GM19025 (cell line): Measurements from ENCODE around the gene PRB2.
"Not testable (repeated sequence)": the region's sequence is repeated elsewhere in the genome, so short reads cannot be mapped to it uniquely, and the experiment has no call there.

Source experiments
- ATAC-seq: cut with Tn5 transposase; IDR thresholded peaks from one replicate; pipeline ENCODE4 v1.9.1; 2021; ENCODE audit warnings: mild to moderate bottlenecking, low read depth, moderate library complexity; ENCODE audit not compliant: unreplicated experiment

The PRB2 gene

DNA sequence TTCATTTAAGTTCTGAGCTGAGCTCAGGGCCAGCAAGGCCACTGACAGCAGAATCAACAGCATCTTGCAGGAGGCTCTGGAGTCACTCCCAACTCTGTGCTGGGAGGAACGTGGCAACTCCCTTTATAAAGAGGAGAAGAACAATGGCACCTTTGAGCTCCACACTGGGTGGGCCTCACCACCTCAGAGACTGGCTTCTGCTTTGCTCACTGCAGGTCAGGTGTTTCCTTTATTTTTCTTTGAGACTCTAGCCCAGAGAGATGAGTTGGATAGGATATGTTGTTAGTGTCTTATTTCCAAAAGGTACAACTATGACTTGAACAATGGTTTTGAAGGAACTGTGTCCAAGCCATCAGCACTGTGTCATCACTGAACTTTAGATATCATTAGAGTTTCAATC is at the start of gene PRB2:
Gene PRB2, minus strand, starts transcription at position 101 of the 400 bp plus-strand sequence. Its CDS starts 38 bp downstream, at position 63.
- not testable (repeated sequence) for ATAC-seq

DNA sequence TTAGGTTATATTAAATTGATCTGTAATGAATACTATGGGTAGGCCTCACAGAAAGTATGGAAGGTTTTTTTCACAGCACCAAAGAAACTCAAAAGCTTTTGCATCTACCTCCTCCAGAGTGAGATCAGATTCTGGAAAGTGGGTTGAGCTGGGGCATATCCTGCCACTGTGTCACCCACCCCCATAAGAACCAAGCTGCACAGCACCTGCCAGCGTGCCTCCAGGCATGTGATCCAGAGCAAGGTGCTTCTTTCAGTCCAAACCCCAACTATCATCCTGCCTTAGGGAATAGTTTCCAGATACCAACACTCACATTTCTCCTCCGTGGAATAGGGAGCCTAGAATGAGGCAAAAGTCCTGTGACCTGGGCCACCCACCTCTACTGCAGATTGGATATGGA is 42.6 kb upstream of the PRB2 start:
- no peak for ATAC-seq

DNA sequence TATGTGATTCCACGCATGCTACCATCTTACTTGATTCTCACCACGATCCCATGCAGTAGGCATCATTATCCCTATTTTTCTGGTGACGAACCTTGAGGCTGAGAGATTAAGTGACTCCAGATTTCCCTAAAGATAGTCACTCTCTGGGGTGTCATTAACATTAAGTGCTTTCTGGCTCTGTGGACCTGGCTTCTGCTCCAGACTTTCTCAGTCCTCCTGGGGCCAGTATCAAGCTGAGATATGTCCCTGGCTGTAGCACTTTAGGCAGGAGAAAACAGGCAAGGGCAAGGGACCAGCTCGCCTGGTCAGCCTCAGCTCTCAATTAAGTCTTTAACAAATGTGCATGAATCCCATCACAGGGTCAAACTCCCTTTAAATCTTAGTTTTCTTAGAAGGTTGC is 38.3 kb upstream of the PRB2 start:
- no peak for ATAC-seq

DNA sequence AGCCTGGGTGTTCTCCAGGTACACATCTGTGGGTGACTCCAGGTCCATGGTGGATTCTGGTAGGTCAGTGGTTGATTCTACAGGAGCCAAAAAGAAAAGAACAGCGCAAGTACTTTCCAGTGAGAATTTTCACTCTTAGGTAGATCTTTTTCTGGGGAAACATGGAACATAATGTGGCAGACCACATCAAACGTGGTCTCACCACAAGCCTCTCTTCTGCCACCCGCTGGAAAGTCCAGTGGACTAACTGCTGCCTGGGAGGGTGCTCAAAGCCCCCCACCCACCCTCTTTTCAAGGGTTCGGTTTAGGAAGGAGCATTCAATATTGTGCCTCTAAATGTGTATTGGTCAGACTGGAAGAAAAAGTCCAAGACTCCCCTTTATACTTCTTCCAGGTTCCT is 36.1 kb upstream of the PRB2 start:
- no peak for ATAC-seq

DNA sequence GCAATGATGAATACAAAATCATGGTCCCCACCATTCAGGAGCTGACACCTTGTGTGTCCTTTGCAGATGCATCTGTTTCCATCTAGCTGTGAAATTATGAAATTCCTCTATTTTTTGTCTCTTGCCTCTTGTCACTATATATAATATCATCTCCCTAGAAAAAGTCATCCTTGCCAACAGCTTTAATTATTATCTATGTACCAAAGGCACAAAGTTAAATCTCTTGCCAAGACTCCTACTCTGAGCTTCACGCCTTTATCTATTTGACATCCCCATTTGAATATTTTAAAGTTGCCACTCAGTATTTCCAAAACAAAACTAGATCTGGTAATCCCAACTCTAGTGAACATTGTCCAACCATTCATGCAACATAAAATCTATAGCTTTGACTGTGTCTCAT is 32.0 kb upstream of the PRB2 start:
- no peak for ATAC-seq

DNA sequence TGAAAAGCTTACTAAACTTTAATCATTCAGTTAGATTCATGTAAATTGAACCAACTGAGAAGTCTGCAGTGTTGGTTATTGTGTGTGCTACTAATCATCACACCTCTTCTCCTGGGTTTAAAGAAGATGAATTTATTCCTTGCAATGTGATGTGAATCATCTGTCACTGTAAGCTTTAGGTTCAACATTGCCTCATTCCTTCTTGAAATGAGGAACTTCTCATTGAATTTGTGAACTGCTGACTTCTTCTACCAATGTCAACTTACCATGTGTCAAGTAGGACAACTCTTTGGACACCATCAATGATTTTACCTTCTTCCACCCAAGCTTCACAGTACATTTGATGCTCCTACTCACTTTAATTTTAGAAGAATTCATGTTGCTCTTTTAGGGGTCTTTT is 17.4 kb upstream of the PRB2 start:
- ATAC-seq: no peak

DNA sequence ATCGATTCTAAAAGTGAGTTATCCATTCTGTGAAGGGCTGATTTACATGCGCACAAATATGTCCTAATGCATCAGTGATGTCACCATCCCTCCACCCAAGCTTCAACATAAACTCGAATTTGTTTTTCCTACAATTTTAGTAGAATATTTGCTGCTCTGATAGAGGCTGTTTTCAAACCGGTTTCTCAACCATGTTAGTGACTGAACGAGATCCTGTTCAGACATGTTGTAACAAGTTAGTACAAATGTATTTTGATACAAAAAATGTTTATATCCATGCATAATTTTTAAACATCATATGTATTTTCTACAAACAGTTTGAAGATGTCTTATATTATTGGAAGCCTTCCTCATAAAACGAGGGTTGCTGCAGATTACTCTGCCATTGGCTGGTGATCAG is 12.7 kb upstream of the PRB2 start:
- no peak for ATAC-seq

- ATAC-seq: no peak
These were observed 2.0 kb upstream of the PRB2 start for GRCh38 chr12:11397366-11397765.

DNA sequence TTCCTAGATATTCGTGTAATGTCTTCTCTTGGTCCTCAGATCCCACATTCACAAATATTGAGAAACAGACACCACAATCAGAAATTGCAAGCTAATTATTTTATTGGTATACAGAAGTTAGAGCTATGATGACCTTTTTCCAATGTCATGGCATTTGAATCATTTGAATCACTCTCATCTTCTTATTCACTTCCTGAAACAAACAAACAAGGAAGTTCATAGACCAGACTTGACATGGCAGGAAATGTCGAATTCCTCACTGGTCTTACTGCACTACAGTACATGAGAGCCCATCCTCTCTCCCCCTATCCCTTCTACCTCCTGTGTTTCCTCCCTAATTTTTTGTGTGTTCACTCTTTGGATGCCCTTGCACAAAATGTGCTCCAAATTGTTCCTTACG is 3.9 kb downstream of the PRB2 start:
- not testable (repeated sequence) for ATAC-seq

DNA sequence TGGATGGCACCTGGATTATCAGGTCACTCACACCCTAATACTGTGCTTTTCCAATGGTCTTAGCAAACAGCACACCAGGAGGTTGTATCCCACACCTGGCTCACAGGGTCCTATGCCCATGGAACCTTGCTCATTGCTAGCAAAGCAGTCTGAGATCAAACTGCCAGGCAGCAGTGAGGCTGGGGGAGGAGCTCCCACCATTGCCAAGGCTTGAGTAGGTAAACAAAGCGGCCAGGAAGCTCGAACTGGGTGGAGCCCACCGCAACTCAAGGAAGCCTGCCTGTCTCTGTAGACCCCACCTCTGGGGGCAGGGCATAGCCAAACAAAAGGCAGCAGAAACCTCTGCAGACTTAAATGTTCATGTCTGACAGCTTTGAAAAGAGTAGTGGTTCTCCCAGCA is 17.9 kb downstream of the PRB2 start:
- not testable (repeated sequence) for ATAC-seq

GRCh38 chr12:11361151-11361550 is 34.2 kb downstream of the PRB2 start:
- ATAC-seq: no peak

GRCh38 chr12:11360205-11360883 is 35.0 kb downstream of the PRB2 start:
- not testable (repeated sequence) for ATAC-seq

DNA sequence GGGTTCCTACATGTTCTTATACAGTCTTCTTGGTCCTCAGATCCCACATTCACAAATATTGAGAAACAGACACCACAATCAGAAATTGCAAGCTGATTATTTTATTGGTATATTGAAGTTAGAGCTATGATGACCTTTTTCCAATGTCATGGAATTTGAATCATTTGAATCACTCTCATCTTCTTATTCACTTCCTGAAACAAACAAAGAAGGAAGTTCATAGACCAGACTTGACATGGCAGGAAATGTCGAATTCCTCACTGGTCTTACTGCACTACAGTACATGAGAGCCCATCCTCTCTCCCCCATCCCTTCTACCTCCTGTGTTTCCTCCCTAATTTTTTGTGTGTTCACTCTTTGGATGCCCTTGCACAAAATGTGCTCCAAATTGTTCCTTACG is 43.6 kb downstream of the PRB2 start:
- ATAC-seq: not testable (repeated sequence)

DNA sequence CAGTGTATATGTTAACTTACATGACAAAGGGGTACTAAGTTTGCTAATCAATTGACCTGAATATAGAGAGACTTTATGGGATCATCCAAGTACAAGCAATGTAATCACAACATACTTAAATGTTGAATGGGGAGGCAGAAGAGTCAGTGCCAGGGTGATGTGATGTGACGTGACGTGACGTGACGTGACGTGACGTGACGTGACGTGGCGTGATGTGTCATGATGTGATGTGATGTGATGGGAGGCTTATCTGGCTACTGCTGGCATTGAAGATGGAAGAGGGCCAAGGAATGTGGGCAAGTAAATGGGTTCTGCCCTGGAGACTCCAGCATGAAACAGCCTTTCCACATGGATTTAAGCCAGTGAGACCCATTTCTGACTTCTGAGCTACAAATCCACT is 46.9 kb downstream of the PRB2 start:
- ATAC-seq: no peak

DNA sequence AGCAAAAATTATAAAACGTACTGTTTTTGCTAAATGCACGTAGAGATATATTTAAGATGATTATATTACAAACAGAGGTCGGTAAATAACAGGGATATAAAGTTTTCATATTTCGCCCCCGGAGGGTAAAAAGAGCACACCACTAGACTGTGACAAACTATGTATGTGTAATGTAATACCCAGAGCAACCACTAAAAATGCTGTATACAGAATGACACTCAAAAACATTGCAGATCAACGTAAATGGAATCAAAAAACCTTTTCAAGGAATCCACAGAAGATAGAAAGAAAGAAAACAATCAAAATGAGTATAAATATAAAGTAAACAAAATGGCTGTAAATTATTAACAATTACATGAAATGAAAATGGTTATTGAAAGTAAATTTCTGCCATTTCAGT is 47.6 kb downstream of the PRB2 start:
- no peak for ATAC-seq

DNA sequence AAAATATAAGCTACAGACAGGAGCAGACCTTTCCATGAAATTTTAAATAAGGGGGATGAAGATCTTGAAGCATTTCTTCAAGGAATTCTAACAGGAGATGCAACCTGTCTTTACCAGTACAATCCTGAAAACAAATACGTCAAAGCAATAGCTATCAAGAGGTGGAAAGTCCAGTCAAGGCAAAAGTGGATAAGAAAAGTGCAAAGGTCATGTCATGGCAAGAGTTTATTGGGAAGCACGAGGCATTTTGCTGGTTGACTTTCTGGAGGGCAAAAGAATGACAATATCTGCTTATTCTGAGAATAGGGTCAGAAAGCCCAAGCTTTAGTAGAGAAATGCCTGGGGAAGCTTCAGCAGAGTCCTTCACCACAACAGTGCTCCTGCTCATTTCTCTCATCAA is 50.9 kb downstream of the PRB2 start:
- ATAC-seq: no peak
